Natural killer cell (primary cell): Measurements from ENCODE around the gene AUTS2. TPM values are rescaled to one million over a fixed set of nuclear protein-coding genes. Genes with fewer than 3 reads are reported as not detected.

Experiments
- ATAC-seq, 3 donors: fragments of 150-1000 bp in 2 of 3; fragments of 200-7000 bp in 1 of 3; cut with Tn5 transposase; 1 replicate in 1 of 3; 2 replicates in 2 of 3; pipeline ENCODE4 v1.10.0; 2021; ENCODE audit warnings: mild to moderate bottlenecking in 2 of 3, moderate library complexity in 2 of 3
- DNase-seq, 2 donors: peaks; one replicate each; pipeline versions ENCODE4 v3.0.0 to v3.0.0-alpha.2; 2013 to 2021; ENCODE audit warnings: mixed read lengths in 1 of 2
- H3K27ac ChIP-seq: one replicate; pipeline ENCODE4 v1.5.1; 2013; ENCODE audit warnings: mild to moderate bottlenecking, low read length
- H3K27me3 ChIP-seq: one replicate; pipeline ENCODE4 v1.6.1; 2013; ENCODE audit warnings: low read length; ENCODE audit not compliant: control insufficient read depth, insufficient read depth
- H3K36me3 ChIP-seq: one replicate; pipeline ENCODE4 v1.6.1; 2013; ENCODE audit warnings: low read length; ENCODE audit not compliant: control insufficient read depth, insufficient read depth
- H3K4me1 ChIP-seq: one replicate; pipeline ENCODE4 v1.6.1; 2013; ENCODE audit warnings: low read length; ENCODE audit not compliant: control insufficient read depth, insufficient read depth
- H3K4me3 ChIP-seq: one replicate; pipeline ENCODE4 v1.5.1; 2013; ENCODE audit warnings: low read length
- H3K9me3 ChIP-seq: one replicate; pipeline ENCODE4 v1.6.1; 2013; ENCODE audit warnings: low read length; ENCODE audit not compliant: control insufficient read depth, insufficient read depth
- H3K27ac Mint-ChIP-seq, 2 donors: one replicate each; pipeline ENCODE4 v1.8.0; 2022; ENCODE audit warnings: mild to moderate bottlenecking in 2 of 2, mixed read lengths in 2 of 2, moderate library complexity in 1 of 2
- H3K27me3 Mint-ChIP-seq, 2 donors: one replicate each; pipeline ENCODE4 v1.8.0; 2022; ENCODE audit warnings: low read depth in 2 of 2, mixed read lengths in 2 of 2
- H3K36me3 Mint-ChIP-seq: one replicate; pipeline ENCODE4 v1.8.0; 2022; ENCODE audit warnings: mixed read lengths
- H3K4me1 Mint-ChIP-seq, 2 donors: one replicate each; pipeline ENCODE4 v1.8.0; 2022; ENCODE audit warnings: mixed read lengths in 2 of 2
- H3K4me3 Mint-ChIP-seq: one replicate; pipeline ENCODE4 v1.8.0; 2022; ENCODE audit warnings: mild to moderate bottlenecking, moderate library complexity, mixed read lengths
- H3K9me3 Mint-ChIP-seq, 2 donors: one replicate each; pipeline ENCODE4 v1.8.0; 2022; ENCODE audit warnings: mixed read lengths in 2 of 2
- WGBS: methylation state at CpG from one replicate; pipeline ENCODE4 v1.1.7; 2013; ENCODE audit warnings: missing lambda C conversion rate; ENCODE audit not compliant: insufficient coverage; 5-methylcytosine and 5-hydroxymethylcytosine counted together
- intact Hi-C: fragments of 100-400 bp; cut with micrococcal nuclease; formaldehyde crosslinking; loops from one replicate; pipeline ENCODE4 v1.14.2; 2022
- total RNA-seq, 4 donors: library from RNA; stranded (reverse); fragments of 120-200 nt in 1 of 4; gene quantifications; one replicate each; pipeline versions ENCODE4 v1.2.3 to v1.2.4, GENCODE V29; 2013 to 2022
- TF ChIP-seq, protein P1 (sequence below): fragments of 200-600 bp; IDR thresholded peaks from one replicate; pipeline ENCODE4 v1.8.0; 2022; ENCODE audit warnings: antibody characterized with exemption

The AUTS2 gene
- total RNA-seq, 3 donors from 2014 or later (not counting 1 experiment from before 2014, with no cell fraction given) = 147 to 197 (median 155) TPM

DNA sequence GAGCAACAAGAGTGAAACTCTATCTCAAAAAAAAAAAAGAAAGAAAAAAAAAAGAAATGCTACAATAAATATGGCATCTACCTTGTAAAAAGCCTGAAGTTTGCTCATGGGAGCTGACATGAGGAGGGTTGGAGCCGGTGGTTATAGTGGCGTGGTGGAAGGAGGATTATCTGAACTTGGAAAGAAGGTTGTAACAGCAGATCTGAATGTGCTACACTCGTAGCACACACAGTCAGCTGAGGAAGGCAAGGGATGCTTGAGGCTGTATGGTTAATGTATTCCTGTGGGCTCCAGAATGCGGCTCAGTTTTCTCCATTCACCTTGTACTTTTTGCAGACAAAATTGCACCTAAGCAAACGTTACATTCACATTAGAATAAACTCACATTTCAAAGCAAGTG lies 1143.4 kb downstream of the AUTS2 start:
- no peak for ATAC-seq
- Histone ChIP-seq H3K27ac (no peak overlapping the region), H3K4me1 (peaks cover 6% of the 10 kb centered on the region), H3K4me3 (no peak overlapping the region), H3K9me3 (no peaks in the 10 kb centered on the region), H3K27me3 (no peaks in the 10 kb centered on the region), H3K36me3 (no peaks in the 10 kb centered on the region)
- Mint-ChIP-seq H3K9me3 (no peaks in the 10 kb centered on the region), H3K36me3 (no peaks in the 10 kb centered on the region), H3K4me1 (peaks cover 69 to 85% of the 10 kb centered on the region in 2 donors), H3K27me3 (no peaks in the 10 kb centered on the region), H3K4me3 (no peak overlapping the region), H3K27ac (peak overlapping the region; percentile 37 to 53)
- intact Hi-C loops = no loop called here
- TF ChIP-seq, protein P1, sequence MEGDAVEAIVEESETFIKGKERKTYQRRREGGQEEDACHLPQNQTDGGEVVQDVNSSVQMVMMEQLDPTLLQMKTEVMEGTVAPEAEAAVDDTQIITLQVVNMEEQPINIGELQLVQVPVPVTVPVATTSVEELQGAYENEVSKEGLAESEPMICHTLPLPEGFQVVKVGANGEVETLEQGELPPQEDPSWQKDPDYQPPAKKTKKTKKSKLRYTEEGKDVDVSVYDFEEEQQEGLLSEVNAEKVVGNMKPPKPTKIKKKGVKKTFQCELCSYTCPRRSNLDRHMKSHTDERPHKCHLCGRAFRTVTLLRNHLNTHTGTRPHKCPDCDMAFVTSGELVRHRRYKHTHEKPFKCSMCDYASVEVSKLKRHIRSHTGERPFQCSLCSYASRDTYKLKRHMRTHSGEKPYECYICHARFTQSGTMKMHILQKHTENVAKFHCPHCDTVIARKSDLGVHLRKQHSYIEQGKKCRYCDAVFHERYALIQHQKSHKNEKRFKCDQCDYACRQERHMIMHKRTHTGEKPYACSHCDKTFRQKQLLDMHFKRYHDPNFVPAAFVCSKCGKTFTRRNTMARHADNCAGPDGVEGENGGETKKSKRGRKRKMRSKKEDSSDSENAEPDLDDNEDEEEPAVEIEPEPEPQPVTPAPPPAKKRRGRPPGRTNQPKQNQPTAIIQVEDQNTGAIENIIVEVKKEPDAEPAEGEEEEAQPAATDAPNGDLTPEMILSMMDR = no peak
- WGBS = 89% methylated on average over 4 of the region's 5 CpGs
- no peak for DNase-seq

DNA sequence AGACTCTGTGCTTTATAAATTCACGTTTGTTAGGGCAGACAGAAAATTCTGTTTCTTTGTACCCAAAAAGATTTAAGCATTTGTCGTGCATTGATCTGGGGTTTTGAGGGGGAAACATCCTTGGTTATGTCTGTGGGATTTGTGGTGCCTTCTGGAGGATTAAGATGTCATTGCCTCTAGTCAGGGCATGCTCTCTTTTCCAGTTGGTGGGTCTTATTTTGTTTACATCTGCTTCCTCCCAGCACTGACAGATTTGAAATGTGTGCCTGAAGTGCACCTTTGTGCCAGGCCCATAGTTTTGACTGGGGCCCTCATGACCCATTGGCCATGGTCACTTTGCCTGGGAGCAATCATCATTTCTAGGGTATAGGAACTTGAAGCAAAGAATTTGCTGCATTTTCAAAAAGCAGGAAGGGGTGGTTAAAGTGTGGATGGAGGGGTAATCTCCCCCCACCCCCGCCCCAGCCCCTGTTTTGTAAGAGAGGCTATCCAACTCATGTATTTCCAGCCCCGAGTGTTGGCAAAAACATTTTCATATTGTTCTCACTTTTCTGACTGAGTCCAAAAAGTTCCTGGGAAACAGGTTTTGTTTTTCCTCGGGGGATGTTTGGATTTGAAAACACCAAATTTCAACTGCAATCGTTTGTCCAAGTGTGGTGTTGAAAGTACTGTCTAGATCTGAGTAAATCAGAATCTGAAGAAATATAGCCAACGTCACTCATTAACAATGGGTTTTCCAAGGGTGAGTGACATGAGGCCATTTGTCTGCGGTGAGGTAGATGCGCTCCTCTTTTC lies 1145.5 kb downstream of the AUTS2 start:
- 84% methylated on average over 8 of the region's 9 CpGs for WGBS
- Mint-ChIP-seq H3K27me3 (no peaks in the 10 kb centered on the region), H3K36me3 (no peaks in the 10 kb centered on the region), H3K4me3 (no peak overlapping the region), H3K4me1 (peaks cover 55 to 73% of the 10 kb centered on the region in 2 donors), H3K9me3 (no peaks in the 10 kb centered on the region), H3K27ac (peak overlapping the region; percentile 38 to 70)
- Histone ChIP-seq H3K4me1 (peaks cover 5% of the 10 kb centered on the region), H3K4me3 (no peak overlapping the region), H3K36me3 (no peaks in the 10 kb centered on the region), H3K9me3 (no peaks in the 10 kb centered on the region), H3K27ac (no peak overlapping the region), H3K27me3 (no peaks in the 10 kb centered on the region)
- DNase-seq (no peak), ATAC-seq (no peak)
- TF ChIP-seq, protein P1 = no peak
- intact Hi-C loops = no loop called here

DNA sequence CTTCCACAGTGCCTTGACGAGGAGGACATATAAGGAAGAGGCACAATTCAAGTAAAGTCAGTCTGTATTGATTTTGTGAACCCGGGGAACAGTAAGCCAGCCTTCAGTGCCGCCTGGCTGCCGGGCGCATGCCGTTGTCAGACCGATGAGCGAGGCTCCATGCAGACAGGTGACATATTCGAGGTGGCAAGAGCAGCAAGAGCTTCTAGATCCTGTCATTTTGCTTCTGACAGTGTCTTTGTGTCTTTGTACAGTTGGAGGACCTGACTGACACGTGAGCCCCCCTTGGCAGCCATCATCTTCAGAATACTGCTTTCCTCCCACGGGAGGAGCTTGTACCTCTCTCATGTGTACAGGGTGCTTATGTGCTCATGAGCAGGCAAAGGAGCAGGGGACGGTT lies 1146.2 kb downstream of the AUTS2 start:
- H3K27ac ChIP-seq = no peak overlapping the region
- TF ChIP-seq, protein P1 = no peak
- H3K9me3 Mint-ChIP-seq = no peaks in the 10 kb centered on the region
- DNase-seq (no peak), ATAC-seq (no peak)
- H3K36me3 ChIP-seq = no peaks in the 10 kb centered on the region
- no peaks in the 10 kb centered on the region for H3K36me3 Mint-ChIP-seq
- H3K4me3 Mint-ChIP-seq = no peak overlapping the region
- peaks cover 51 to 75% of the 10 kb centered on the region in 2 donors for H3K4me1 Mint-ChIP-seq
- intact Hi-C loops = no loop called here
- H3K4me3 ChIP-seq = no peak overlapping the region
- 92% methylated on average over 12 of the region's 12 CpGs for WGBS
- H3K9me3 ChIP-seq = no peaks in the 10 kb centered on the region
- no peaks in the 10 kb centered on the region for H3K27me3 Mint-ChIP-seq
- H3K27me3 ChIP-seq = no peaks in the 10 kb centered on the region
- peak overlapping the region; percentile 38 to 41 for H3K27ac Mint-ChIP-seq
- H3K4me1 ChIP-seq = peaks cover 3% of the 10 kb centered on the region
